SK-N-SH treated with all-trans-retinoic acid at 6 μM for 48 hours (cell line): ENCODE results near the gene FBXO10.

Experiments
- ARNTL ChIP-seq: fragments of 450-650 bp; formaldehyde crosslinking; IDR thresholded peaks from 2 replicates; pipeline ENCODE4 v1.5.0; 2020; ENCODE audit warnings: low read depth, mild to moderate bottlenecking, moderate library complexity, borderline replicate concordance
- BACH2 ChIP-seq: fragments of 250-450 bp; sonication (Bioruptor Pico); IDR thresholded peaks from 2 replicates; pipeline ENCODE4 v1.9.0; 2021; ENCODE audit warnings: mild to moderate bottlenecking, borderline replicate concordance
- CSRNP3 ChIP-seq: fragments of 250-450 bp; sonication (Bioruptor Pico); IDR thresholded peaks from 2 replicates; pipeline ENCODE4 v1.5.1; 2021; ENCODE audit warnings: mild to moderate bottlenecking, moderate library complexity
- TF ChIP-seq, protein P1 (sequence below): fragments of 250-450 bp; sonication (Bioruptor Pico); IDR thresholded peaks from 2 replicates; pipeline ENCODE4 v1.8.0; 2021; ENCODE audit warnings: low read depth, mild to moderate bottlenecking, moderate library complexity, borderline replicate concordance

GRCh38 chr9:37517923-37518322 lies 58.3 kb downstream of the FBXO10 start:
- TF ChIP-seq, protein P1, sequence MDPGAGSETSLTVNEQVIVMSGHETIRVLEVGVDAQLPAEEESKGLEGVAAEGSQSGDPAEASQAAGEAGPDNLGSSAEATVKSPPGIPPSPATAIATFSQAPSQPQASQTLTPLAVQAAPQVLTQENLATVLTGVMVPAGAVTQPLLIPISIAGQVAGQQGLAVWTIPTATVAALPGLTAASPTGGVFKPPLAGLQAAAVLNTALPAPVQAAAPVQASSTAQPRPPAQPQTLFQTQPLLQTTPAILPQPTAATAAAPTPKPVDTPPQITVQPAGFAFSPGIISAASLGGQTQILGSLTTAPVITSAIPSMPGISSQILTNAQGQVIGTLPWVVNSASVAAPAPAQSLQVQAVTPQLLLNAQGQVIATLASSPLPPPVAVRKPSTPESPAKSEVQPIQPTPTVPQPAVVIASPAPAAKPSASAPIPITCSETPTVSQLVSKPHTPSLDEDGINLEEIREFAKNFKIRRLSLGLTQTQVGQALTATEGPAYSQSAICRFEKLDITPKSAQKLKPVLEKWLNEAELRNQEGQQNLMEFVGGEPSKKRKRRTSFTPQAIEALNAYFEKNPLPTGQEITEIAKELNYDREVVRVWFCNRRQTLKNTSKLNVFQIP (CRISPR knock-in tag): no peak
- TF ChIP-seq ARNTL (CRISPR knock-in tag) (no peak), CSRNP3 (CRISPR knock-in tag) (no peak), BACH2 (CRISPR knock-in tag) (no peak)
